ENCODE measurements around the gene MASP2. TPM values are rescaled to one million over a fixed set of nuclear protein-coding genes. Genes with fewer than 3 reads are reported as not detected.
"Not testable (repeated sequence)": the region's sequence is repeated elsewhere in the genome, so short reads cannot be mapped to it uniquely, and the experiment has no call there.

The MASP2 gene
- total RNA-seq, 1 donor from 2014 or later: not detected

DNA sequence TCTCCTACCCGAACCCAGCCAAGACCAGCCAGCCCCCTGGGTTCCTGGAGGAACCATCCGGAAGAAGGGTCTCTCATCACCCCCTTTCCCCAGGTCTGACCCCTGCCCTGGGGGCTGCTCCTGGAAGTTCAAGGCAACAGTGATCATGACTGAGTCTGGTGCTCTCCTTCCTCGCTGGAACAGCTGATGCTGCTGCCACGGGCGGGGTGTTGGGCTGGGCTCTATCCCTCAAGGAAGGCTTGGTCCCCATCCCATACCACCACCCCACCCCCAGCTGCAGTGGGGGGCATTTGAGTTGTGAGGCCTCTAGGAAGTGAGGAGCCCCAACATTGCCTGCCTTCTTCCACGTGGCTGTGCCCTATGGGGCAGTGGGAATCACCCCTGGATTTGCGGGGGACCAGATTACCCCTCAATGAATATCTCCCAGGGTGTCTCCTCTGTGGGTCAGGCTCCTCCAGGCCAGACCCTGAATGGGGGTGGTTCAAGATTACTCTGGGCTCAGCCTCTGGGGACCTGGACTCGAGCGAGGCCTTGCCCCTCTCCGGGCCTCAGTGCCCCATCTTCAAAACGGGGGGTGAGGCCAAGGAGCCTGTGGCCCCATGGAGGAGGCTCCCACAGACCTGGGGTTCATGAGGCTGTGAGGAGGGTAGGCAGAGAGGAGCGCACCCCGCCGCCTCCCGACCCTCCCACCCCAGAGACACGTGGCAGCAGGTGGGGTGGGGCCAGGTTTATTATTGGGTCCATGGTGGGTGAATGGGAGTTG is 2.8 kb downstream of the MASP2 start:
- ATAC-seq (no peak), DNase-seq (no peak)
- intact Hi-C loops (cut with DNase I): no loop called here
- no peaks in the 10 kb centered on the region for H3K36me3 ChIP-seq
- H3K9me3 ChIP-seq: no peaks in the 10 kb centered on the region
- TF ChIP-seq, protein P1, sequence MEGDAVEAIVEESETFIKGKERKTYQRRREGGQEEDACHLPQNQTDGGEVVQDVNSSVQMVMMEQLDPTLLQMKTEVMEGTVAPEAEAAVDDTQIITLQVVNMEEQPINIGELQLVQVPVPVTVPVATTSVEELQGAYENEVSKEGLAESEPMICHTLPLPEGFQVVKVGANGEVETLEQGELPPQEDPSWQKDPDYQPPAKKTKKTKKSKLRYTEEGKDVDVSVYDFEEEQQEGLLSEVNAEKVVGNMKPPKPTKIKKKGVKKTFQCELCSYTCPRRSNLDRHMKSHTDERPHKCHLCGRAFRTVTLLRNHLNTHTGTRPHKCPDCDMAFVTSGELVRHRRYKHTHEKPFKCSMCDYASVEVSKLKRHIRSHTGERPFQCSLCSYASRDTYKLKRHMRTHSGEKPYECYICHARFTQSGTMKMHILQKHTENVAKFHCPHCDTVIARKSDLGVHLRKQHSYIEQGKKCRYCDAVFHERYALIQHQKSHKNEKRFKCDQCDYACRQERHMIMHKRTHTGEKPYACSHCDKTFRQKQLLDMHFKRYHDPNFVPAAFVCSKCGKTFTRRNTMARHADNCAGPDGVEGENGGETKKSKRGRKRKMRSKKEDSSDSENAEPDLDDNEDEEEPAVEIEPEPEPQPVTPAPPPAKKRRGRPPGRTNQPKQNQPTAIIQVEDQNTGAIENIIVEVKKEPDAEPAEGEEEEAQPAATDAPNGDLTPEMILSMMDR (IDR thresholded peaks at IDR 0.05): no peak
- H3K27me3 ChIP-seq (ENCODE audit: low read depth): no peaks in the 10 kb centered on the region
- H3K4me1 ChIP-seq: no peaks in the 10 kb centered on the region
- H3K4me3 ChIP-seq: no peak overlapping the region
- no peak overlapping the region for H3K27ac ChIP-seq

DNA sequence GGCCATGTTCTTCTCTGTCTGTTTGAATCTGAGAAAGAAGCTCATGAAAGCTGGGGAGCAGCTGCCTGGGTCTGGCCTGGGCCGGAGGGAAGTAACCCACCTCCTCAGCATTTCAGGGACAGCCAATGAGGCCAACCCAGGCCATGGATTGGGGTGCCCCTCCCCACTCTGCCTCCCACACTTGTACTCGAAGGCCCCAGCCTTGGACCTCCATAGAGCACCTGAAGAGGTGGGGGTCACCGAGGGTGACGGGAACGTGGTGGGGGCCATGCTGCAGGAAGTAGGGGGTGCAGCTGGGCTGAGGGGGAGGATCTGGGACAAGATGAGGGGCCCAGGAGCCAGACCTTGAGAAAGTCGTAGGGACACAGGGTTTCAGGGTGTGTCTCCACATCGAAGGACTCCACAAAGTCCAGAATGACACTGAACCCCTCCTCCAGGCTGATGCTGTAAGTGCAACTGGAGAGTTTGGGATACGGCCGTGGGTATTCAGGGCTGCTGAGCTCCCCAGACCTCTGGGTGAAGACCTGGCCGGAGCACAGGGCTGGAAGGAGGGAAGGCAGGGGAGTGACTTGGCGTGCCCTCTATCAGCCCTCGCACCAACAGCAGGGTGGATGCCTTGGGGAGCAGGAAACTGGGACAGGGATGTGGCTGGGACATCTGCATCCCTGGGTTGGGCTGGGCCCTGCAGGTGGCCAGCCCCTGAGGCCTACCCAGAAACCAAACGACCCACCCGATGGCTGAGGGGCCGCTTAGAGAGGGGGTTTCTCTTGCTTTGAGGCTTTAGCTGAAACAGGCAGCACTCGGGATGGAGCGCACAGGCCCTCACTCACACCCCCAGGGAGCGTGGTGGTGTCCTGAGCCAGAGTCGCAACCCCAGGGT is 3.8 kb downstream of the MASP2 start:
- DNase-seq: peak; percentile 24

DNA sequence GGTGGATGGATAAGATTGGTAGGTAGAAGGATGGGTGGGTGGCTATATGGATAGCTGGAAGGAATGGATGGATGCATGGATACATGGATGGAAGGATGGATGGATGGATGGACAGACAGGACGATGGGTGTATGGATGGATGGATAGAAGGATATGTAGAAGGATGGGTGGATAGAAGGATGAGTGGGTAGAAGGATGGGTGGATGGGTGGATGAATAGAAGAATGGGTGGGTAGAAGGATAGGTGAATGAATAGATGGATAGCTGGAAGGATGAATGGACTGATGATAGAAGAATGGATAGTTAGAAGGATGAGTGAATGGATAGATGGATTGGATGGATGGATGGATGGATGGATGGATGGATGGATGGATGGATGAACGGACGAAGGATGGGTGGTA is 5.0 kb downstream of the MASP2 start:
- H3K27me3 ChIP-seq (ENCODE audit: low read depth): no peaks in the 10 kb centered on the region
- TF ChIP-seq, protein P1 (IDR thresholded peaks at IDR 0.05): no peak
- DNase-seq (no peak), ATAC-seq (no peak)
- intact Hi-C loops (cut with DNase I): no loop called here
- H3K4me1 ChIP-seq: peaks cover 4% of the 10 kb centered on the region
- no peak overlapping the region for H3K4me3 ChIP-seq
- H3K9me3 ChIP-seq: no peaks in the 10 kb centered on the region
- H3K36me3 ChIP-seq: no peaks in the 10 kb centered on the region
- H3K27ac ChIP-seq: no peak overlapping the region

More for the DNA sequence above, 3.8 kb downstream of the MASP2 start:
- no peak overlapping the region for H3K27ac ChIP-seq
- no peak for ATAC-seq
- H3K36me3 ChIP-seq: no peaks in the 10 kb centered on the region
- TF ChIP-seq, protein P1 (IDR thresholded peaks at IDR 0.05): no peak
- no peaks in the 10 kb centered on the region for H3K9me3 ChIP-seq
- no peaks in the 10 kb centered on the region for H3K27me3 ChIP-seq (ENCODE audit: low read depth)
- H3K4me3 ChIP-seq: no peak overlapping the region
- H3K4me1 ChIP-seq: no peaks in the 10 kb centered on the region
- intact Hi-C loops (cut with DNase I): no loop called here

DNA sequence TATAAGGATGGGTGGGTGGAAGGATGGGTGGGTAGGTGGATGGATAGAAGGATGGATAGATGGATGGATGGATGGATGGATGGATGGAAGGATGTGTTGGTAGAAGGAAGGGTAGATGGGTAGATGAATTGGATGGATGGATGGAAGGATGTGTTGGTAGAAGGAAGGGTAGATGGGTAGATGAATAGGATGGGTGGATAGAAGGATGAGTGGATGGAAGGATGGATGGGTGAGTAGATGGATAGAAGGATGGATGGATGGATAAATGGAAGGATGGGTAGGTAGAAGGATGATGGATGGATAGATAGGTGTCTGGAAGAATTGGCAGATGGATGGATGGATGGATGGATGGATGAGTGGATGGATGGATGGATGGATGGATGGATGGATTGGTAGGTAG is 6.0 kb downstream of the MASP2 start:
- DNase-seq (no peak), ATAC-seq (no peak)
- peaks cover 4% of the 10 kb centered on the region for H3K4me1 ChIP-seq
- intact Hi-C loops (cut with DNase I): no loop called here
- TF ChIP-seq, protein P1 (IDR thresholded peaks at IDR 0.05): no peak
- no peaks in the 10 kb centered on the region for H3K36me3 ChIP-seq
- H3K9me3 ChIP-seq: no peaks in the 10 kb centered on the region
- H3K4me3 ChIP-seq: no peak overlapping the region
- H3K27ac ChIP-seq: no peak overlapping the region
- H3K27me3 ChIP-seq (ENCODE audit: low read depth): no peaks in the 10 kb centered on the region

DNA sequence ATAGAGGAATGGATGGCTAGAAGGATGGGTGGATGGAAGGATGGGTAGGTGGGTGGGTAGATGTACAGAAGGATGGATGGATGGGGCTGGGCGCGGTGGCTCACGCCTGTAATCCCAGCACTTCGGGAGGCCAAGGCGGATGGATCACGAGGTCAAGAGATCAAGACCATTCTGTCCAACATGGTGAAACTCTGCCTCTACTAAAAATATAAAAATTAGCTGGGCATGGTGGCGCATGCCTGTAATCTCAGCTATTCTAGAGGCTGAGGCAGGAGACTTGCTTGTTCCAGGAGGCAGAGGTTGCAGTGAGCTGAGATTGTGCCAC is 7.0 kb downstream of the MASP2 start:
- ATAC-seq; H3K36me3 ChIP-seq; H3K27me3 ChIP-seq (ENCODE audit: low read depth); H3K27ac ChIP-seq; DNase-seq; H3K4me3 ChIP-seq; H3K4me1 ChIP-seq; intact Hi-C loops (cut with DNase I); H3K9me3 ChIP-seq: not testable (repeated sequence)

All from lower lobe of right lung (tissue), 2 donors.